ENCODE results near the gene ASPHD2.

DNA sequence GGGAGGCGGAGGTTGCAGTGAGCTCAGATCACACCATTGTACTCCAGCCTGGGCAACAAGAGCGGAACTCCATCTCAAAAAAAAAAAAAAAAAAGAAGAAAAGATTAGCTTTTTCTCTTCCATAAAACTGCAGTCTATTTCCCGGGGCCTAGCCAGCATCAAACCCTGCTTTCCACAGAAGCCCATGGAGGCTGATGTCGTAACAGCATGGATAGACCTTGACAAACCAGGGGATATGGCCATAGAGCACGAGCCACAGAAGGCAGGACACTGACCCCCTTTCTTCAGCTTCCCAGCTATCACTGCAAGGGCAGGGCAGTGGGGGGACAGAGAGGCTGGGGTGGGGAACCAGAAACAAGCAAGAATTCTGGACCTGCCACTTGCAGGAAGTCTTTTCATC, 33.0 kb downstream of the ASPHD2 start:
- TF ChIP-seq POLR2AphosphoS5 (IDR thresholded peaks at IDR 0.05): no peak
- TF ChIP-seq, protein P1, sequence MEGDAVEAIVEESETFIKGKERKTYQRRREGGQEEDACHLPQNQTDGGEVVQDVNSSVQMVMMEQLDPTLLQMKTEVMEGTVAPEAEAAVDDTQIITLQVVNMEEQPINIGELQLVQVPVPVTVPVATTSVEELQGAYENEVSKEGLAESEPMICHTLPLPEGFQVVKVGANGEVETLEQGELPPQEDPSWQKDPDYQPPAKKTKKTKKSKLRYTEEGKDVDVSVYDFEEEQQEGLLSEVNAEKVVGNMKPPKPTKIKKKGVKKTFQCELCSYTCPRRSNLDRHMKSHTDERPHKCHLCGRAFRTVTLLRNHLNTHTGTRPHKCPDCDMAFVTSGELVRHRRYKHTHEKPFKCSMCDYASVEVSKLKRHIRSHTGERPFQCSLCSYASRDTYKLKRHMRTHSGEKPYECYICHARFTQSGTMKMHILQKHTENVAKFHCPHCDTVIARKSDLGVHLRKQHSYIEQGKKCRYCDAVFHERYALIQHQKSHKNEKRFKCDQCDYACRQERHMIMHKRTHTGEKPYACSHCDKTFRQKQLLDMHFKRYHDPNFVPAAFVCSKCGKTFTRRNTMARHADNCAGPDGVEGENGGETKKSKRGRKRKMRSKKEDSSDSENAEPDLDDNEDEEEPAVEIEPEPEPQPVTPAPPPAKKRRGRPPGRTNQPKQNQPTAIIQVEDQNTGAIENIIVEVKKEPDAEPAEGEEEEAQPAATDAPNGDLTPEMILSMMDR (IDR thresholded peaks at IDR 0.05): no peak

Measured in transverse colon (tissue), 4 donors.